K562 (cell line): ENCODE data around the gene ST8SIA1.

Source experiments
- ATF2 ChIP-seq: sonication (generic); formaldehyde crosslinking; IDR thresholded peaks from 2 replicates; pipeline ENCODE4 v1.8.1; 2022; ENCODE audit warnings: missing genetic modification reagents
- CTCF ChIP-seq, 3 experiments: IDR thresholded peaks in 2 of 3; conservative IDR thresholded peaks in 1 of 3; 2 replicates each; pipeline ENCODE4 v1.5.1; 2011 to 2012; ENCODE audit warnings: low read length in 3 of 3, mild to moderate bottlenecking in 3 of 3, control low read depth in 2 of 3, improper control_type of control experiment in 1 of 3, inconsistent platforms in 1 of 3, low read depth in 1 of 3, mixed read lengths in 1 of 3, moderate library complexity in 1 of 3; ENCODE audit not compliant: insufficient read depth in 2 of 3
- ELK1 ChIP-seq: sonication (generic); formaldehyde crosslinking; IDR thresholded peaks from 2 replicates; pipeline ENCODE4 v1.8.1; 2022; ENCODE audit warnings: missing genetic modification reagents
- ETV5 ChIP-seq: sonication (generic); formaldehyde crosslinking; IDR thresholded peaks from 2 replicates; pipeline ENCODE4 v1.4.0; 2020; ENCODE audit warnings: low read depth, mild to moderate bottlenecking, missing genetic modification reagents

- TF ChIP-seq CTCF (IDR thresholded peaks at IDR 0.05 in 2 of 3, conservative IDR thresholded peaks at IDR 0.05 in 1 of 3; ENCODE audit: insufficient read depth in 2 of 3, low read depth in 1 of 3, low read length in 3 of 3) = no peak
- TF ChIP-seq ETV5 (CRISPR knock-in tag) = no peak
- no peak for TF ChIP-seq ELK1 (CRISPR knock-in tag)
- no peak for TF ChIP-seq ATF2 (CRISPR knock-in tag)
These were observed 30.2 kb downstream of the ST8SIA1 start for GRCh38 chr12:22304341-22304740.
